ENCODE results near the gene BTN1A1. TPM values are rescaled to one million over a fixed set of nuclear protein-coding genes. Genes with fewer than 3 reads are reported as not detected.
A peak's percentile ranks its signal among the peaks of the same experiment; 100 is the strongest.

BTN1A1 gene
- total and polyA plus RNA-seq, 9 of the 15 experiments (the other 6 are each of a cell fraction or from before 2014, with no cell fraction given) = 0.01 to 0.15 (median 0.06) TPM; not detected in 4

DNA sequence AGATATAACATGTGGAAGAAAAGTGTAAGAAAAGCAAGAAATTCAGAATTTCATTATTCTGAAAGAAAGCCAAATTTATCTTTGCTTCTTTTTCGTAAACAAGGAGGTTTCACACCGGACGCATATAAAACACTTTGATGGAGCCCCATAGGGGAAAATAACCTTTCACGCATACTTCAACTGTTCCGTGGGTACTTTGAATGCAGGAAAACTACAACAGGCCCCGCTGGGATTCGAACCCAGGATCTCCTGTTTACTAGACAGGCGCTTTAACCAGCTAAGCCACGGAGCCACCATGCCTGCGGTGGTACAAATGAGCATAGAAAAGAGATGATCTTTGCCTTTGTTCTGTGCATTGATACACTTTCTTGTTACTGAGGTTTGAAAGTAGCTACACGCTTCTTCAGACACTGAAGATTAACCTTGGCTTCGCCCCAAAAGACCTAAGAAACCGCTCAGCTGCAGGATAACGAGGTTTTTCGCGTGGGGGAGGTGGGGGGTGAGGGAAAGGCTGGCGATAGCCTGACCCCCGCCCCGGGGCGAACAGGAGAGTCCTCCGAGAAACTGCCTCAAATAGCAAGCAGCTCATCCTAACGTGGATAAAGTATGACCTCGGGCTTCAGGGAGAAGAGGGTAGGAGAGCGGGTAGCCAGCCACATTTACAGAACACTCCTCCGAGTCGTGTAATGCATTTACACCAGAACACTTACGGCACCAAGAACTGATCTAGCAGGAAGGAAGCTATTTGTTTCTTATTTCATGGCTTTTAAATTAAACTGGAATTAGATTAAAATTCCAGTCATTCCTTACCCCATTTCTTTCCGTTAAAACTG lies 32.8 kb downstream of the BTN1A1 start (continued):
- TF ChIP-seq TSC22D4 (tag; IDR thresholded peaks at IDR 0.05) (no peak), ERF (CRISPR knock-in tag; IDR thresholded peaks at IDR 0.05) (no peak), ELF1 (tag; IDR thresholded peaks at IDR 0.05) (no peak; the same call in 1 of the 2 replicates), CHCHD3 (CRISPR knock-in tag; IDR thresholded peaks at IDR 0.05) (no peak), CHD2 (IDR thresholded peaks at IDR 0.05; ENCODE audit: low read depth, low read length) (peak; percentile 54; the same call in 1 of the 2 replicates), HCFC1 (IDR thresholded peaks at IDR 0.05; ENCODE audit: low read depth, low read length) (0 out of 2 replicates have a peak, but pooled peaks have one; percentile 44), MYBL2 (IDR thresholded peaks at IDR 0.05; ENCODE audit: low read depth) (no peak; the same call in 1 of the 2 replicates), MYBL2 (CRISPR knock-in tag; IDR thresholded peaks at IDR 0.05; ENCODE audit: borderline replicate concordance) (no peak), SMAD4 (CRISPR knock-in tag; conservative IDR thresholded peaks at IDR 0.05) (peak; percentile 59), ZNF165 (CRISPR knock-in tag; IDR thresholded peaks at IDR 0.05; ENCODE audit: borderline replicate concordance) (peak; percentile 14; the same call in 1 of the 2 replicates)
- TF ChIP-seq, protein P1, sequence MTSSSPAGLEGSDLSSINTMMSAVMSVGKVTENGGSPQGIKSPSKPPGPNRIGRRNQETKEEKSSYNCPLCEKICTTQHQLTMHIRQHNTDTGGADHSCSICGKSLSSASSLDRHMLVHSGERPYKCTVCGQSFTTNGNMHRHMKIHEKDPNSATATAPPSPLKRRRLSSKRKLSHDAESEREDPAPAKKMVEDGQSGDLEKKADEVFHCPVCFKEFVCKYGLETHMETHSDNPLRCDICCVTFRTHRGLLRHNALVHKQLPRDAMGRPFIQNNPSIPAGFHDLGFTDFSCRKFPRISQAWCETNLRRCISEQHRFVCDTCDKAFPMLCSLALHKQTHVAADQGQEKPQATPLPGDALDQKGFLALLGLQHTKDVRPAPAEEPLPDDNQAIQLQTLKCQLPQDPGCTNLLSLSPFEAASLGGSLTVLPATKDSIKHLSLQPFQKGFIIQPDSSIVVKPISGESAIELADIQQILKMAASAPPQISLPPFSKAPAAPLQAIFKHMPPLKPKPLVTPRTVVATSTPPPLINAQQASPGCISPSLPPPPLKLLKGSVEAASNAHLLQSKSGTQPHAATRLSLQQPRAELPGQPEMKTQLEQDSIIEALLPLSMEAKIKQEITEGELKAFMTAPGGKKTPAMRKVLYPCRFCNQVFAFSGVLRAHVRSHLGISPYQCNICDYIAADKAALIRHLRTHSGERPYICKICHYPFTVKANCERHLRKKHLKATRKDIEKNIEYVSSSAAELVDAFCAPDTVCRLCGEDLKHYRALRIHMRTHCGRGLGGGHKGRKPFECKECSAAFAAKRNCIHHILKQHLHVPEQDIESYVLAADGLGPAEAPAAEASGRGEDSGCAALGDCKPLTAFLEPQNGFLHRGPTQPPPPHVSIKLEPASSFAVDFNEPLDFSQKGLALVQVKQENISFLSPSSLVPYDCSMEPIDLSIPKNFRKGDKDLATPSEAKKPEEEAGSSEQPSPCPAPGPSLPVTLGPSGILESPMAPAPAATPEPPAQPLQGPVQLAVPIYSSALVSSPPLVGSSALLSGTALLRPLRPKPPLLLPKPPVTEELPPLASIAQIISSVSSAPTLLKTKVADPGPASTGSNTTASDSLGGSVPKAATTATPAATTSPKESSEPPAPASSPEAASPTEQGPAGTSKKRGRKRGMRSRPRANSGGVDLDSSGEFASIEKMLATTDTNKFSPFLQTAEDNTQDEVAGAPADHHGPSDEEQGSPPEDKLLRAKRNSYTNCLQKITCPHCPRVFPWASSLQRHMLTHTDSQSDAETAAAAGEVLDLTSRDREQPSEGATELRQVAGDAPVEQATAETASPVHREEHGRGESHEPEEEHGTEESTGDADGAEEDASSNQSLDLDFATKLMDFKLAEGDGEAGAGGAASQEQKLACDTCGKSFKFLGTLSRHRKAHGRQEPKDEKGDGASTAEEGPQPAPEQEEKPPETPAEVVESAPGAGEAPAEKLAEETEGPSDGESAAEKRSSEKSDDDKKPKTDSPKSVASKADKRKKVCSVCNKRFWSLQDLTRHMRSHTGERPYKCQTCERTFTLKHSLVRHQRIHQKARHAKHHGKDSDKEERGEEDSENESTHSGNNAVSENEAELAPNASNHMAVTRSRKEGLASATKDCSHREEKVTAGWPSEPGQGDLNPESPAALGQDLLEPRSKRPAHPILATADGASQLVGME (CRISPR knock-in tag; IDR thresholded peaks at IDR 0.05) = peak; percentile 48; the same call in 1 of the 2 replicates
- TF ChIP-seq, protein P2, sequence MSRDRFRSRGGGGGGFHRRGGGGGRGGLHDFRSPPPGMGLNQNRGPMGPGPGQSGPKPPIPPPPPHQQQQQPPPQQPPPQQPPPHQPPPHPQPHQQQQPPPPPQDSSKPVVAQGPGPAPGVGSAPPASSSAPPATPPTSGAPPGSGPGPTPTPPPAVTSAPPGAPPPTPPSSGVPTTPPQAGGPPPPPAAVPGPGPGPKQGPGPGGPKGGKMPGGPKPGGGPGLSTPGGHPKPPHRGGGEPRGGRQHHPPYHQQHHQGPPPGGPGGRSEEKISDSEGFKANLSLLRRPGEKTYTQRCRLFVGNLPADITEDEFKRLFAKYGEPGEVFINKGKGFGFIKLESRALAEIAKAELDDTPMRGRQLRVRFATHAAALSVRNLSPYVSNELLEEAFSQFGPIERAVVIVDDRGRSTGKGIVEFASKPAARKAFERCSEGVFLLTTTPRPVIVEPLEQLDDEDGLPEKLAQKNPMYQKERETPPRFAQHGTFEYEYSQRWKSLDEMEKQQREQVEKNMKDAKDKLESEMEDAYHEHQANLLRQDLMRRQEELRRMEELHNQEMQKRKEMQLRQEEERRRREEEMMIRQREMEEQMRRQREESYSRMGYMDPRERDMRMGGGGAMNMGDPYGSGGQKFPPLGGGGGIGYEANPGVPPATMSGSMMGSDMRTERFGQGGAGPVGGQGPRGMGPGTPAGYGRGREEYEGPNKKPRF (IDR thresholded peaks at IDR 0.05; ENCODE audit: low read depth, low read length) = no peak
